Astrocyte of the spinal cord (primary cell): Measurements from ENCODE around the gene PXYLP1.

Source experiments
- DNase-seq: peaks from one replicate; pipeline ENCODE4 v3.0.0; 2011; ENCODE audit warnings: low read depth, low spot score
- H3K4me3 ChIP-seq: 2 replicates; pipeline ENCODE4 v1.5.1; 2011; ENCODE audit warnings: low read depth, mild to moderate bottlenecking, low read length, moderate library complexity
- in situ Hi-C: cut with HindIII; loops from 2 replicates; pipeline ENCODE4 v1.10.0; 2017; ENCODE audit warnings: low sequenced_read_pairs
- TF ChIP-seq, protein P1 (sequence below): IDR thresholded peaks from 2 replicates; pipeline ENCODE4 v1.5.1; 2012; ENCODE audit warnings: low read depth, mild to moderate bottlenecking, low read length, inconsistent platforms

Gene PXYLP1

GRCh38 chr3:141240687-141241615 is 9.3 kb downstream of the PXYLP1 start:
- in situ Hi-C loops, result no loop called here
- H3K4me3 ChIP-seq, result no peak overlapping the region
- TF ChIP-seq, protein P1, sequence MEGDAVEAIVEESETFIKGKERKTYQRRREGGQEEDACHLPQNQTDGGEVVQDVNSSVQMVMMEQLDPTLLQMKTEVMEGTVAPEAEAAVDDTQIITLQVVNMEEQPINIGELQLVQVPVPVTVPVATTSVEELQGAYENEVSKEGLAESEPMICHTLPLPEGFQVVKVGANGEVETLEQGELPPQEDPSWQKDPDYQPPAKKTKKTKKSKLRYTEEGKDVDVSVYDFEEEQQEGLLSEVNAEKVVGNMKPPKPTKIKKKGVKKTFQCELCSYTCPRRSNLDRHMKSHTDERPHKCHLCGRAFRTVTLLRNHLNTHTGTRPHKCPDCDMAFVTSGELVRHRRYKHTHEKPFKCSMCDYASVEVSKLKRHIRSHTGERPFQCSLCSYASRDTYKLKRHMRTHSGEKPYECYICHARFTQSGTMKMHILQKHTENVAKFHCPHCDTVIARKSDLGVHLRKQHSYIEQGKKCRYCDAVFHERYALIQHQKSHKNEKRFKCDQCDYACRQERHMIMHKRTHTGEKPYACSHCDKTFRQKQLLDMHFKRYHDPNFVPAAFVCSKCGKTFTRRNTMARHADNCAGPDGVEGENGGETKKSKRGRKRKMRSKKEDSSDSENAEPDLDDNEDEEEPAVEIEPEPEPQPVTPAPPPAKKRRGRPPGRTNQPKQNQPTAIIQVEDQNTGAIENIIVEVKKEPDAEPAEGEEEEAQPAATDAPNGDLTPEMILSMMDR, result no peak
- peak; percentile 68 for DNase-seq

DNA sequence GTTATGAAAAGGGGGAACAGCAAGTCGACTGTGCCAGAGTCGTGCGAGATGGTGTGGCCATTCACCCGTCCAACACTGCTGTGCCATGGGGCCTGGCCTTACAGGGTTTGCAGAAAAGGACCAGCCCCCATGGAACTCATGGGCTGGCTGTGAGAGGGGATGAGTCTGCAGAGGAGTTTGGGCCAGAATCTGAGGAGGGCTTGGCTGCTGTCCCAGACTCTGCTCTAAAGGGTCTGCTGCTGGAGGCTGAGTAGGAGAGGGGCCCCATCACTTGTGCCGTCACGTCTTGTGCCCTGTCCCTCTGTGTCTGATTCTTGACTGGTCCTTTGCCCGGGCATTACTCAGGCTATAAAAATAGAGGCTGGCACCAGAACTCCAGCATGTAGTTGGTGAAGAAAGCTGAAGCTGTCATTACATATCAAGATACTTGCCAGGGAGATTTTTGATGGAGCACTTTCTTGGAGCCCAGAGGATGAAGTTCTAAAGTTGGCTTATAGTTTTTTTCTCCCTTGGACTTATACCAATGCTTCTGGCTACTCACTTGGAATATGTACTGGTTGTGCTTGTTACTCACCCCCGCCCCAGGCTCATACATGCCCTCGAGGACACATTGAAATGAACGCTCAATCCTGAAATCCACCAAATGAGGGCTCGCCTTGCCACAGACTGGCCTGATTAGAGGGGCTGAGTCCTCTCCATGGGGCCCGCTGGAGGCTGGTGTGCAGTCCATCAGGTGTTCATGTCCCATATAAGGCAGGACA is 10.2 kb downstream of the PXYLP1 start:
- TF ChIP-seq, protein P1, result no peak
- no peak for DNase-seq
- no peak overlapping the region for H3K4me3 ChIP-seq
- in situ Hi-C loops, result no loop called here

- no peak for DNase-seq
- TF ChIP-seq, protein P1, result no peak
- in situ Hi-C loops, result no loop called here
- H3K4me3 ChIP-seq, result no peak overlapping the region
Measured at GRCh38 chr3:141242377-141243092, 10.9 kb downstream of the PXYLP1 start.

GRCh38 chr3:141243271-141243707 is 11.7 kb downstream of the PXYLP1 start:
- TF ChIP-seq, protein P1, result no peak
- no peak overlapping the region for H3K4me3 ChIP-seq
- DNase-seq, result no peak
- in situ Hi-C loops, result no loop called here

GRCh38 chr3:141246224-141246957 is 14.8 kb downstream of the PXYLP1 start:
- H3K4me3 ChIP-seq, result no peak overlapping the region
- TF ChIP-seq, protein P1, result no peak
- in situ Hi-C loops, result no loop called here
- DNase-seq, result no peak

DNA sequence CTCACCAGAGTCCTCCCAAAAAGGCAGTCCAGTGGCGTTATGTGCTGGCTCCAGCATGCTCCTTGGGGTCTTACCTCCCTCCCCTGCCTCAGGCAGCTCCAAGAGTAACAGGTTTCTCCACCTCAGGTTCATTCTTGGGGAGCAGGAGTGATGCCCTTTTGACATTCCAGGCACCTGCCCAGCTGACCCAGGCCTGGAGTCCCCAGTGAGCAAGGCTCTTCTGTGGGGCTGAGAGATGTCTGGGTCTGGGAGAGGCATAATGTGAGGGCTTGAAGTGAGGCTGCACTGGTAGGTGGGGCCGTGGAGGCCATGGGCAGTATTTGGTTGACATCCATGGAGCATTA is 15.3 kb downstream of the PXYLP1 start:
- TF ChIP-seq, protein P1, result no peak
- no peak overlapping the region for H3K4me3 ChIP-seq
- DNase-seq, result no peak
- in situ Hi-C loops, result no loop called here
